Testis (tissue), 2 donors: ENCODE data around the gene APOL5.

Experiments
- POLR2A ChIP-seq: fragments of 450-650 bp; IDR thresholded peaks from one replicate; pipeline ENCODE4 v1.6.1; 2017; ENCODE audit warnings: antibody characterized with exemption, mild to moderate bottlenecking, moderate library complexity
- TF ChIP-seq, protein P1 (sequence below), 3 experiments: fragments of 450-650 bp in 2 of 3; fragments of 200-600 bp in 1 of 3; sonication (generic) in 1 of 3; IDR thresholded peaks; one replicate each; pipeline ENCODE4 v1.5.1; 2016 to 2019; ENCODE audit warnings: antibody characterized with exemption in 3 of 3, mild to moderate bottlenecking in 2 of 3, moderate library complexity in 1 of 3

DNA sequence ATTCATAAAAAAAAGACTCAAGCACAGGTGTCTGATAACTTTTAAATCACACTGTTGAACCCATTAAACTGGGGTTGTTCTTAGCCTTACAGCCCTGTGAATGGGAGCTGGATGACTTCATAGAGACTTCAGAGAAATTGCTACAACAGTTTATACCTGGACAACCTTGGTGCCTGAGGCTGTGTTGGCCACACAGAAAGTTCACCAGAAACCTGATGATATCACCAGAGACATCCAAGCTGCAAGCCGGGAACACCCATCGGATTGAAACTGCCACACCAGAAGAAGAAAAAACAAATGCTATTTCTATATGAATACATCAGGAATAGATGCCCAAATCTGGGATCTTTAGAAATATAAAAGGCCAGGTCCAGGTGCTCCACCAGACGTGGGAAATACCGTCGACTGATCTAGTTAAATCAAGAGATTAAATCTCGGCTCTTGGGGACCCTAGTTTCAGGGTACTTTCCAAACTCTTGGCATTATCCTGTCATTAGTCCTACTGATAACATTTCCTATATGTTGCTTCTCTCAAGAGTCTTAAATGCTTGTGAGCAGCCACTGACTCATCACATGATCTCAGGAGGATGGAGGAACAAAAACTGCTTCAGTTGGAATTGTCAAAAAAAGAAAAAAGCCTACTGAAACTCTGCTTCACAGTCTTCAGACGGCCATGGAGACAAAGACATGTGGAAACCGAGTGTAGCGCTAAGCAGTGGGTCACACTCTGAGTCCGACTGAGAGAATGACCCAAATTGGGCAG is 28.6 kb upstream of the APOL5 start:
- TF ChIP-seq, protein P1, sequence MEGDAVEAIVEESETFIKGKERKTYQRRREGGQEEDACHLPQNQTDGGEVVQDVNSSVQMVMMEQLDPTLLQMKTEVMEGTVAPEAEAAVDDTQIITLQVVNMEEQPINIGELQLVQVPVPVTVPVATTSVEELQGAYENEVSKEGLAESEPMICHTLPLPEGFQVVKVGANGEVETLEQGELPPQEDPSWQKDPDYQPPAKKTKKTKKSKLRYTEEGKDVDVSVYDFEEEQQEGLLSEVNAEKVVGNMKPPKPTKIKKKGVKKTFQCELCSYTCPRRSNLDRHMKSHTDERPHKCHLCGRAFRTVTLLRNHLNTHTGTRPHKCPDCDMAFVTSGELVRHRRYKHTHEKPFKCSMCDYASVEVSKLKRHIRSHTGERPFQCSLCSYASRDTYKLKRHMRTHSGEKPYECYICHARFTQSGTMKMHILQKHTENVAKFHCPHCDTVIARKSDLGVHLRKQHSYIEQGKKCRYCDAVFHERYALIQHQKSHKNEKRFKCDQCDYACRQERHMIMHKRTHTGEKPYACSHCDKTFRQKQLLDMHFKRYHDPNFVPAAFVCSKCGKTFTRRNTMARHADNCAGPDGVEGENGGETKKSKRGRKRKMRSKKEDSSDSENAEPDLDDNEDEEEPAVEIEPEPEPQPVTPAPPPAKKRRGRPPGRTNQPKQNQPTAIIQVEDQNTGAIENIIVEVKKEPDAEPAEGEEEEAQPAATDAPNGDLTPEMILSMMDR (IDR thresholded peaks at IDR 0.05): no peak
- no peak for TF ChIP-seq POLR2A
